ENCODE data around the gene NCAPG.

The NCAPG gene

DNA sequence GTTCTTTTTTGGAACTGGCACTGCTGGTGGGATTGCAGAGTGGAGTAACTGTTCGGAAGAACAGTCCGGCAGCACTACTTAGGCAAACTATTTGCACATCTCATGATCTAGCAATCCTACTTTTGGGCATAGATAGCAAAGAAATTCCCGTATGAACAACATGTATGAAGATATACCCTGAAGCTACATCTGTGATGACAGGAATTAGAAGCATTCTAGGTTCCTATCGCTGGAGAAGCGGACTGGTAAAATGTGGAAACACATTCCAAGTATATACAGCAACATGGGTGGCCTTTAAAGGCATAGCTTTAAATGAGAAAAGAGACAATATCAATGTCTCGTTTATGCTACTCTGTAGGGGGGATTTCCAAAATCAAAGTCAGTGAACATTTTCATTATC, 3.3 kb upstream of the NCAPG start:
- no peak for TF ChIP-seq EZH2 (IDR thresholded peaks at IDR 0.05)
- TF ChIP-seq POLR2AphosphoS5 (IDR thresholded peaks at IDR 0.05; ENCODE audit: borderline replicate concordance, low read depth, low read length), result no peak
- TF ChIP-seq FOXP2 (optimal IDR thresholded peaks at IDR 0.05; ENCODE audit: control extremely low read depth, extremely low read length, insufficient read depth), result no peak
- peak overlapping the region; percentile 88 for H3K4me3 ChIP-seq
- peaks cover 38% of the 10 kb centered on the region for H3K36me3 ChIP-seq (ENCODE audit: insufficient read depth, low read length)
- peak overlapping the region; percentile 65 for H3K9ac ChIP-seq (ENCODE audit: insufficient read length)
- DNase-seq (ENCODE audit: low read depth, low spot score), result no peak
- H3K9me3 ChIP-seq (ENCODE audit: low read depth, low read length), result no peaks in the 10 kb centered on the region
- no peak overlapping the region for H3K27ac ChIP-seq

GRCh38 chr4:17809667-17810066, 1.1 kb upstream of the NCAPG start:
- Histone ChIP-seq H3K9ac (ENCODE audit: insufficient read length) (peak overlapping the region; percentile 96), H3K9me3 (ENCODE audit: low read depth, low read length) (no peaks in the 10 kb centered on the region), H3K27ac (no peak overlapping the region; the same call in 1 of the 2 replicates), H3K4me3 (peak overlapping the region; percentile 88), H3K36me3 (ENCODE audit: insufficient read depth, low read length) (peaks cover 23% of the 10 kb centered on the region)
- TF ChIP-seq EZH2 (IDR thresholded peaks at IDR 0.05), result no peak
- TF ChIP-seq POLR2AphosphoS5 (IDR thresholded peaks at IDR 0.05; ENCODE audit: borderline replicate concordance, low read depth, low read length), result no peak
- TF ChIP-seq FOXP2 (optimal IDR thresholded peaks at IDR 0.05; ENCODE audit: control extremely low read depth, extremely low read length, insufficient read depth), result no peak
- DNase-seq (ENCODE audit: low read depth, low spot score), result no peak

GRCh38 chr4:17811078-17811603, 362 bp downstream of the NCAPG start:
- H3K27ac ChIP-seq, result peak overlapping the region; percentile 54; the same call in 1 of the 2 replicates
- DNase-seq (ENCODE audit: low read depth, low spot score), result no peak
- peak overlapping the region; percentile 88 for H3K4me3 ChIP-seq
- no peaks in the 10 kb centered on the region for H3K9me3 ChIP-seq (ENCODE audit: low read depth, low read length)
- peak overlapping the region; percentile 91 for H3K9ac ChIP-seq (ENCODE audit: insufficient read length)
- TF ChIP-seq FOXP2 (optimal IDR thresholded peaks at IDR 0.05; ENCODE audit: control extremely low read depth, extremely low read length, insufficient read depth) (no peak), POLR2AphosphoS5 (IDR thresholded peaks at IDR 0.05; ENCODE audit: borderline replicate concordance, low read depth, low read length) (no peak), EZH2 (IDR thresholded peaks at IDR 0.05) (no peak)
- H3K36me3 ChIP-seq (ENCODE audit: insufficient read depth, low read length), result peaks cover 24% of the 10 kb centered on the region

DNA sequence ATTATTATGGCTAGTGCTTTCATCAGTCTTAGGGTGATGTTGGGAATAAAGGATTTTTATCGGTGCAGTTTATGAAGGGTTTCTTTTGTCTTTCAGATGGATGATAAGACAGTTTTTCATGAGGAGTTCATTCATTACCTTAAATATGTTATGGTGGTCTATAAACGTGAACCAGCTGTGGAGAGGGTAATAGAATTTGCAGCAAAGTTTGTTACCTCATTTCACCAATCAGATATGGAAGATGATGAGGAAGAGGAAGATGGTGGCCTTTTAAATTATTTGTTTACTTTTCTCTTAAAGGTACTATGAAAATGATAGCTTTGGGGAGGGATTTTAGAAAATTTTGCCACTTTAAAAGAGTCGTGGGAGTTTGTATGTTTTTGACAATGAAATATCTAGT, 1.3 kb downstream of the NCAPG start:
- peak overlapping the region; percentile 88 for H3K4me3 ChIP-seq
- no peak overlapping the region for H3K27ac ChIP-seq
- H3K9me3 ChIP-seq (ENCODE audit: low read depth, low read length), result no peaks in the 10 kb centered on the region
- no peak for TF ChIP-seq FOXP2 (optimal IDR thresholded peaks at IDR 0.05; ENCODE audit: control extremely low read depth, extremely low read length, insufficient read depth)
- TF ChIP-seq POLR2AphosphoS5 (IDR thresholded peaks at IDR 0.05; ENCODE audit: borderline replicate concordance, low read depth, low read length), result no peak
- no peak for TF ChIP-seq EZH2 (IDR thresholded peaks at IDR 0.05)
- DNase-seq (ENCODE audit: low read depth, low spot score), result no peak
- peaks cover 29% of the 10 kb centered on the region for H3K36me3 ChIP-seq (ENCODE audit: insufficient read depth, low read length)
- H3K9ac ChIP-seq (ENCODE audit: insufficient read length), result peak overlapping the region; percentile 91

GRCh38 chr4:17812801-17813200, 2.0 kb downstream of the NCAPG start:
- peak overlapping the region; percentile 91 for H3K9ac ChIP-seq (ENCODE audit: insufficient read length)
- peaks cover 33% of the 10 kb centered on the region for H3K36me3 ChIP-seq (ENCODE audit: insufficient read depth, low read length)
- TF ChIP-seq FOXP2 (optimal IDR thresholded peaks at IDR 0.05; ENCODE audit: control extremely low read depth, extremely low read length, insufficient read depth) (no peak), EZH2 (IDR thresholded peaks at IDR 0.05) (no peak), POLR2AphosphoS5 (IDR thresholded peaks at IDR 0.05; ENCODE audit: borderline replicate concordance, low read depth, low read length) (no peak)
- no peak overlapping the region for H3K27ac ChIP-seq
- DNase-seq (ENCODE audit: low read depth, low spot score), result no peak
- H3K9me3 ChIP-seq (ENCODE audit: low read depth, low read length), result no peaks in the 10 kb centered on the region
- peak overlapping the region; percentile 88 for H3K4me3 ChIP-seq

DNA sequence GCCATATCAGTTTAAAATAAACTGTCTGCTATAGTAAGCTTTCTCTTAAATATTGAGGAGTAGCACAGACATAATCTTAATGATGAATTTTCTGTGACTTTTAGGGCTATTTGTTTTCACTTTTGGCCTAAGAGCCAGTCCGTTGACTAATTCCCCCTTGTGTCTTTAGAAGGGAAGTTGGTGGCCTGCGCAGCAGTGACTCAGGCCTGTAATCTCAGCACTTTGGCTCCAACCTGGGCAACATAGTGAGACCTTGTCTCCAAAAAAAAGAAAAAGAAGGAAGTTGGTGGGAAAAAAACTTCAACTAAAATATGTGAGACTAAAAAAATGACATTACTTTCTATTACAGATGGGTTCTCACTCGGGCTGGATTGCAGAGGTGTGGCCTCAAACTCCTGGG, 3.4 kb downstream of the NCAPG start:
- Histone ChIP-seq H3K36me3 (ENCODE audit: insufficient read depth, low read length) (peaks cover 40% of the 10 kb centered on the region), H3K4me3 (no peak overlapping the region)
- DNase-seq (ENCODE audit: low read depth, low spot score), result no peak

GRCh38 chr4:17816142-17816541, 5.4 kb downstream of the NCAPG start:
- Histone ChIP-seq H3K27ac (no peak overlapping the region), H3K4me3 (no peak overlapping the region), H3K9ac (ENCODE audit: insufficient read length) (no peak overlapping the region), H3K36me3 (ENCODE audit: insufficient read depth, low read length) (peaks cover 42% of the 10 kb centered on the region), H3K9me3 (ENCODE audit: low read depth, low read length) (no peaks in the 10 kb centered on the region)
- no peak for TF ChIP-seq FOXP2 (optimal IDR thresholded peaks at IDR 0.05; ENCODE audit: control extremely low read depth, extremely low read length, insufficient read depth)
- TF ChIP-seq EZH2 (IDR thresholded peaks at IDR 0.05), result no peak
- no peak for TF ChIP-seq POLR2AphosphoS5 (IDR thresholded peaks at IDR 0.05; ENCODE audit: borderline replicate concordance, low read depth, low read length)
- no peak for DNase-seq (ENCODE audit: low read depth, low spot score)

More for the DNA sequence above, 3.4 kb downstream of the NCAPG start:
- Histone ChIP-seq H3K9me3 (ENCODE audit: low read depth, low read length) (no peaks in the 10 kb centered on the region), H3K9ac (ENCODE audit: insufficient read length) (no peak overlapping the region), H3K27ac (no peak overlapping the region)
- no peak for TF ChIP-seq FOXP2 (optimal IDR thresholded peaks at IDR 0.05; ENCODE audit: control extremely low read depth, extremely low read length, insufficient read depth)
- no peak for TF ChIP-seq EZH2 (IDR thresholded peaks at IDR 0.05)
- TF ChIP-seq POLR2AphosphoS5 (IDR thresholded peaks at IDR 0.05; ENCODE audit: borderline replicate concordance, low read depth, low read length), result no peak

DNA sequence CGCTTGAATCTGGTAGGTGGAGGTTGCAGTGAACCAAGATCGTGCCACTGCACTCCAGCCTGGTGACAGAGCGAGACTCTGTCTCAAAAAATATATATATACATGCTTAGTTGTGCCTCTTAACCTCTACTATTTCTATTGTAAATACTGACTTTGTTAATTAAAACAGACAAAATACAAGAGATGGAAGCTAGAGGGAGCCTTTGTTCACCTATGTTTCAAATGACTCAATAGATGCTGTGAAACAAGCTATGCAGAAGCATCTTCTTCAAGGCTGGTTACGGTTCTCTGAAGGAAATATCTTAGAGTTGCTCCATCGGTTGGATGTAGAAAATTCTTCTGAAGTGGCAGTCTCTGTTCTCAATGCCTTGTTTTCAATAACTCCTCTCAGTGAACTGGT, 6.2 kb downstream of the NCAPG start:
- H3K36me3 ChIP-seq (ENCODE audit: insufficient read depth, low read length), result peaks cover 42% of the 10 kb centered on the region
- H3K9ac ChIP-seq (ENCODE audit: insufficient read length), result no peak overlapping the region
- TF ChIP-seq EZH2 (IDR thresholded peaks at IDR 0.05) (no peak), POLR2AphosphoS5 (IDR thresholded peaks at IDR 0.05; ENCODE audit: borderline replicate concordance, low read depth, low read length) (no peak)
- no peak overlapping the region for H3K27ac ChIP-seq
- H3K9me3 ChIP-seq (ENCODE audit: low read depth, low read length), result no peaks in the 10 kb centered on the region
- H3K4me3 ChIP-seq, result no peak overlapping the region
- DNase-seq (ENCODE audit: low read depth, low spot score), result no peak

All from SK-N-MC (cell line).